IPS DF 6.9 (cell line): ENCODE results near the gene CACNB1.

Experiments used
- DNase-seq: peaks from one replicate; pipeline ENCODE4 v3.0.0-alpha.2; 2013; ENCODE audit warnings: low read depth, low spot score
- H3K27ac ChIP-seq: one replicate; pipeline ENCODE4 v1.5.1; 2013; ENCODE audit warnings: low read length, control low read depth
- H3K27me3 ChIP-seq: 2 replicates; pipeline ENCODE4 v1.6.1; 2013; ENCODE audit warnings: mild to moderate bottlenecking, low read length; ENCODE audit not compliant: control insufficient read depth, insufficient read depth
- H3K36me3 ChIP-seq: 2 replicates; pipeline ENCODE4 v1.6.1; 2013; ENCODE audit warnings: low read length; ENCODE audit not compliant: control insufficient read depth, insufficient read depth
- H3K4me1 ChIP-seq: 2 replicates; pipeline ENCODE4 v1.6.1; 2013; ENCODE audit warnings: low read length; ENCODE audit not compliant: control insufficient read depth, insufficient read depth
- H3K4me3 ChIP-seq: 2 replicates; pipeline ENCODE4 v1.5.1; 2013; ENCODE audit warnings: mild to moderate bottlenecking, low read length
- H3K9me3 ChIP-seq: 2 replicates; pipeline ENCODE4 v1.6.1; 2013; ENCODE audit warnings: low read length, inconsistent platforms; ENCODE audit not compliant: control insufficient read depth, insufficient read depth
- WGBS: extraction: QIAGEN DNeasy Blood & Tissue Kit; methylation state at CpG from one replicate; pipeline ENCODE4 v1.1.7; 2013; ENCODE audit warnings: mixed read lengths, missing lambda C conversion rate; ENCODE audit not compliant: insufficient read length, insufficient coverage; 5-methylcytosine and 5-hydroxymethylcytosine counted together

CACNB1 gene

DNA sequence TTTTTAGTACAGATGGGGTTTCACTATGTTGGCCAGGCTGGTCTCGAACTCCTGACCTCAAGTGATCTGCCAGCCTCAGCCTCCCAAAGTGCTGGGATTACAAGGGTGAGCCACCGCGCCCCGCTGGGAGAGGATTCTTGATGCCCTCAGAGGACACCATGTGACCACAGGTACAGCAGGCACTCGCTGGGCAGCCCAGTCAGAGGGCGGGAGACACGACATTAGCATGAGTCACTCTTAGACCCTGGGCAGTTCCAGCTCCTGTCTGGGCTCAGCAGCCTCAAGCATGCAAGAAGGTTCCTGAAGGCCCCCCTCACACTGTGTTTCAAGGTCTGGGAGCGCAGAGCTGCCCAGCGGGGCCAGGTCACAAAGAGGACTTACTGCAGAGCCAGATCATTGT lies 16.4 kb upstream of the CACNB1 start:
- no CpG with 5 or more reads among the region's 9 CpGs for WGBS
- Histone ChIP-seq H3K4me1 (peaks cover 3% of the 10 kb centered on the region), H3K9me3 (no peaks in the 10 kb centered on the region), H3K27me3 (no peaks in the 10 kb centered on the region), H3K36me3 (no peaks in the 10 kb centered on the region; the same call in 1 of the 2 replicates), H3K4me3 (no peak overlapping the region), H3K27ac (no peak overlapping the region)
- no peak for DNase-seq

DNA sequence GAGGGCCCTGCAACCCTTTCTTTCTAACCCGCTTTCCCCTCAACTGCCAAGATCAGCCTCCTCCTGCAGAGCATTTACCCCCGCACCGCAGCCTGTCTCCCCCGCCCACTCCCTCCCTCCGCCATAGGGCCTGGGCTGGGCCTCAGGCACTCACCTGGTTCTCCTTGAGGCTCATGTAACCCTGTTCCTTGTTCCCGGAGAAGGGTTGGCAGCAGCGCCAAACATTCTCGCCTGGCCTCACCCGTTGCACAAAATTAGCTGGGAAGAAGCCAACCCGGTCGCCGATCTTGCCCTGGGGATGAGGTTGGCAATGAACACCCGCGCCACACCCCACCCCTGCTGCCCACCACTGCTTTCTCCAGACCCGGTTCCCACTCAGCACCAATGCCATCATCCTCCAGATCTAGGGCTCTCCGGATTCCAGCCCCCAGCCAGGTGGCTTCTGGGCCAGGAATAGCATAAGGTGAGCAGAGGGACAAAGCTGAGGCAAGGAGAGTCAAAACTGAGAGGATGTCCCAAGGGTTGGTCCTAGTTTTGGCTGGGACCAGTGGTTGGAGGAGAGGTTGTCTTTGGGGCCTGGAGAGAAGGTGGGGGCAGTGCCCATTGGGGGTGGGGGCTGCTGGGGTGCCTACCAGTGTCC lies 15.5 kb upstream of the CACNB1 start:
- no peak for DNase-seq
- Histone ChIP-seq H3K9me3 (no peaks in the 10 kb centered on the region), H3K4me3 (no peak overlapping the region), H3K27ac (no peak overlapping the region), H3K36me3 (no peaks in the 10 kb centered on the region; the same call in 1 of the 2 replicates), H3K4me1 (peaks cover 7% of the 10 kb centered on the region), H3K27me3 (no peaks in the 10 kb centered on the region)
- WGBS, result no CpG with 5 or more reads among the region's 16 CpGs

DNA sequence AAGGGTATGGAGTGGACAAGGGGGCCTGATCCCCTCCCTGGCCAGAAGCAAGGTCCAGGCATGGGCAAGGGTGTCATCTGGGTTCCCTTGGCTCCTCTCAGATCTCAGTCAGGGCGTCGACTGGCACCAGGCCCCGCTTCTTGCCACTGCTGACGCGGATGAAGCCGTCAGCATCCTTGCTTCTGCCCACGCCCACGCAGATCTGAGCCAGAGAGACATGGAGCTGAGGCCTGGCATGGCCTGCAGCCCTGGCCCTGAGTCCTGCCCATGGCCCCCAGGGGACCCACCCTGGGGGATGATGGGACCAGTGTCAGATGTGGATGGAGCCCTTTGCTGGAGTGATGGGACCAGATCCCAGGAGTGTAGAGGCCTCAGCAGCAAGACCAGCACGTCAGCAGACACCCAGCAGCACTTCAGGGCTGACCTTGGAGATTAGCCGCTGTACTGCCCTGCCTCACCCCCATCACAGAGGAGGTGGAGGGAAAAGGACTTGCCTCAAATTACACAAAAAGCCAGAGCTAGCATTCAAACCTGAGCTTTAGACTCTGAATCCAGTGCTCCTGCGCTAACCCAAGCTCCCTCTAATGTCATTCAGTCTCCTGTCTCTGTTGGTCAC lies 14.8 kb upstream of the CACNB1 start:
- Histone ChIP-seq H3K36me3 (no peaks in the 10 kb centered on the region; the same call in 1 of the 2 replicates), H3K4me3 (no peak overlapping the region), H3K27ac (no peak overlapping the region), H3K4me1 (peaks cover 5% of the 10 kb centered on the region), H3K9me3 (no peaks in the 10 kb centered on the region), H3K27me3 (no peaks in the 10 kb centered on the region)
- no peak for DNase-seq
- WGBS, result no CpG with 5 or more reads among the region's 11 CpGs

DNA sequence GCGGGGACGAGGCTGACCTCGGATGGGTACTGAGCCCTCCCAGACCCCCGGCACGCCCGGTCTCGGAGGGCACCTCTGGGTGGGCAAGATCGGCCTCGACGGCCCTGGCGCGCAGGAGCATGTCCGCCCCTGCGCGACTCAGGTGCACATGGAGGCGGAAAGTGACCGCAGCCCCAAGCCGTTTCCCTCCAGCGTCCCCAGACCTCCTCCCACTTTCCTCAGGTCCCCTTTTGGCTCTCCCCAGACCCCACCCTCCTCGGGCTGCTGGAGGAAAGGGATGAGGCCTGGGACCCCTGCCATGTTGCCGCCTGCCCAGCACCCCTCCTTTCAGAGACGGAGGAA lies 12.6 kb upstream of the CACNB1 start:
- H3K27ac ChIP-seq, result no peak overlapping the region
- H3K36me3 ChIP-seq, result peaks cover under 1% of the 10 kb centered on the region; the same call in 1 of the 2 replicates
- H3K9me3 ChIP-seq, result no peaks in the 10 kb centered on the region
- no CpG with 5 or more reads among the region's 22 CpGs for WGBS
- H3K27me3 ChIP-seq, result no peaks in the 10 kb centered on the region
- no peak for DNase-seq
- H3K4me3 ChIP-seq, result peak overlapping the region; percentile 40; the same call in 1 of the 2 replicates
- peaks cover 6% of the 10 kb centered on the region for H3K4me1 ChIP-seq

DNA sequence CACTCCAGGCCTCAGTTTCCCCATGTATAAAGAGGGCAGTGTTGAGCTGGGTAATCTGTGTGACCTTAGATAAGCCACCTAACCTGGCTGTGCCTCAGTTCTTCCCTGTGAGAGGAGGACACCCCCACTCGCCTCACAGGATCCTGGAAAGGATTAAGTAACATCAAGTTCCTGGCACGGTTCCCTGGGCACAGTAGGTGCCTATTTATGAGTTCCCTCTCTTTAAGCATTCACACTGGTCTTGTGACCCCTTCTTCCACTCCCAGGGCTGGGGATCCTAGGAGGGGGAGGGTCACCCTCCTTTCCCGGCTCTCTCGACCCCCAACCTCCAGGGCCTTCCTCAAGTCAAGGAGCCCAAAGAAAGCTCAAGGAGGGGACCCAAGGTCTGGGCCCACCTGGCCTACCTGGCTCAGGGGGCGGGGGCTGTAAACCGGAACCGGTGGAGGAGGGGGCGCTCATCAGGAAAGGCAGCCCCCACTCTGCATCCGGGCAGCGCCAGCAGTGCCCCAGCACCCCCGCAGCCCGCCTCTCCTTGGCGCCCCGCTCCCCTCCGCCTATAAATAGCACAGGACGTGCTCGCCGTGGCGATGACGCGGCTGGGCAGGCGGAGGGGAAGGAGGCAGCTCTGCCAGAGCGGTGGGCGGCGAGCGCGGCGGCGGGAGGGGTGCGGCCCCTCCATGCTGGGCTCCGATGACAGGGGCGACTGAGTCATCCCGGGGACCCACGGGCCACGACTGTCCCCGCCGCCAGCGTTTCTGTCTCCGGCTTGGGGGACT lies 12.0 kb upstream of the CACNB1 start:
- Histone ChIP-seq H3K9me3 (no peaks in the 10 kb centered on the region), H3K4me1 (peaks cover 6% of the 10 kb centered on the region), H3K27me3 (no peaks in the 10 kb centered on the region), H3K4me3 (peak overlapping the region; percentile 40; the same call in 1 of the 2 replicates), H3K36me3 (peaks cover 6% of the 10 kb centered on the region; the same call in 1 of the 2 replicates), H3K27ac (no peak overlapping the region)
- no CpG with 5 or more reads among the region's 39 CpGs for WGBS
- DNase-seq, result no peak

DNA sequence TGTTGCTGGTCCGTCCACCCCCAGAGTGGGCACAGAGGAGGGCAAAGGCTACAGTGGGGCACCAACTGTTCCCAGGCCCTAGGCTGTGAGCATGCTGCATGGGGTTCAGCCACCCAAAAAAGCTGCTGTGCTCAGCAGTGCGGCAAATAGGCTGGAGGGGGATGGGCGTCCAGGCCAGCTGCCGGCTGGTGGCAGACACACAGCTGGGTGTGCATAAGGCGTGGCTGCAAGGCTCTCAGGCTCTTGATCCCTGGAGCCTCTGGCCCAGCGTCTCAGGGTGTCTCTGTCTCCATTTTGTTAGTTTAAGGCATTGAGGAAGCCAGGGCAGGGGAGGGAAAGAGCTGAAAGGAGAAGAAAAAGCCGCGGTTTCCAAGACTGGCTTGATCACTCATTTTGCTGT lies 11.4 kb upstream of the CACNB1 start:
- H3K4me3 ChIP-seq, result no peak overlapping the region
- WGBS, result no CpG with 5 or more reads among the region's 8 CpGs
- no peak overlapping the region for H3K27ac ChIP-seq
- no peak for DNase-seq
- H3K9me3 ChIP-seq, result no peaks in the 10 kb centered on the region
- no peaks in the 10 kb centered on the region for H3K27me3 ChIP-seq
- peaks cover 6% of the 10 kb centered on the region for H3K4me1 ChIP-seq
- peaks cover 12% of the 10 kb centered on the region for H3K36me3 ChIP-seq

DNA sequence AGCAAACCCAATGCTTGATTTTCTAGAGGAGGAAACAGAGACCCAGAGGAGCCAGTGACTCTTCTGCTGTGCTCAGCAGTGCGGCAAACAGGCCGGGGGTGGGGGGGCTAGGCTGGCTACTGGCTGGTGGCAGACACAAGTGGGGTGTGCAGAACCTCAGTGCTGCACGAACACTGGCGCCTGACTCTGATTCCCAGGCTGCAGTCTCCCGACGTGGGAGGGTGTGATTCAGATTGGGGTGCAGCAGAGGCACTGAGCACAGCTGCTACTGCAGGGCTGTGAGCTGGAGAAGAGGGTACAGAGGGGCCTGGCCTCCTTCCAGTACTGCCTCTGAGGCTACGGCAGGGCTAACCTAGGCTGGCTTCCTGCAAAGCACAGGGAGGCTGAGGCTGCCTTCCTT lies 10.7 kb upstream of the CACNB1 start:
- Histone ChIP-seq H3K27me3 (no peaks in the 10 kb centered on the region), H3K4me3 (no peak overlapping the region), H3K36me3 (peaks cover 18% of the 10 kb centered on the region), H3K9me3 (no peaks in the 10 kb centered on the region), H3K4me1 (peaks cover 6% of the 10 kb centered on the region), H3K27ac (no peak overlapping the region)
- no peak for DNase-seq
- no CpG with 5 or more reads among the region's 7 CpGs for WGBS

DNA sequence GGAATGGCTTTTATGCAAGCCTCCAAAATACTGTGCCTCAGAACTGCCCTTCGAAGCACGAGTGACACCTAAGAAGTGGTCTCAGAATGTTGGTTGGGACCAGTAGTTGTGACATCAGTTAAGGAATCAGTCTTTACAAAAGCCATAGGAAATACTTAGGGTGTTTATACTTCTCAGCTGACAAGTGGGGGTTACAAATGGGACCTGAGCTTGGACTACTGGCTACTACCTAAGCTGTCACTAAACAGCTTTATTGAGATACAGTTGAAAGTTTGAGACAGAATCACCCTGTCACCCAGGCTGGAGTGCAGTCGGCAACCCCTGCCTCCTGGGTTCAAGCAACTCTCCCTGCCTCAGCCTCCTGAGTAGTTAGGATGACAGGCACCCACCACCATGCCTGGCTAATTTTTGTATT lies 7.7 kb upstream of the CACNB1 start:
- WGBS, result no CpG with 5 or more reads among the region's 3 CpGs
- DNase-seq, result no peak
- H3K4me3 ChIP-seq, result no peak overlapping the region
- H3K27me3 ChIP-seq, result no peaks in the 10 kb centered on the region
- no peak overlapping the region for H3K27ac ChIP-seq
- H3K9me3 ChIP-seq, result no peaks in the 10 kb centered on the region
- H3K4me1 ChIP-seq, result peaks cover 5% of the 10 kb centered on the region
- H3K36me3 ChIP-seq, result peaks cover 35% of the 10 kb centered on the region

DNA sequence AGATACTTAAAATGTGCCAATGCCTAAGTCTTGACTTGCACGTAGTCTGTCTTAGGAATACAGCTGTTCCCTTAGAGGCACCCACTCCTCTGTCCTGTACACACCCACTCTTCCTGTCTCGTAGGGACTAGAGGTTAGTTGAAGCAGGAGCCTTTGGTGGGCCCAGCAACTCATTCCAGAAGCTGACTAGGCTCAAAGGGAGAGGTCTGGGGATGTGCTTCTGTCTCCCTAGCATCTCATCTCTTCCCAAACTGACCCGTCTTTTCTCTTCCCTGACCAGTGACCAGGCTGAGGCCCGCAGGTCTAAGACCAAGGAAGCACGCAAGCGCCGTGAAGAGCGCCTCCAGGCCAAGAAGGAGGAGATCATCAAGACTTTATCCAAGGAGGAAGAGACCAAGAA lies 6.8 kb upstream of the CACNB1 start:
- Histone ChIP-seq H3K27ac (no peak overlapping the region), H3K9me3 (no peaks in the 10 kb centered on the region), H3K4me3 (no peak overlapping the region), H3K36me3 (peaks cover 35% of the 10 kb centered on the region), H3K27me3 (no peaks in the 10 kb centered on the region), H3K4me1 (peaks cover 5% of the 10 kb centered on the region)
- DNase-seq, result no peak
- no CpG with 5 or more reads among the region's 8 CpGs for WGBS

DNA sequence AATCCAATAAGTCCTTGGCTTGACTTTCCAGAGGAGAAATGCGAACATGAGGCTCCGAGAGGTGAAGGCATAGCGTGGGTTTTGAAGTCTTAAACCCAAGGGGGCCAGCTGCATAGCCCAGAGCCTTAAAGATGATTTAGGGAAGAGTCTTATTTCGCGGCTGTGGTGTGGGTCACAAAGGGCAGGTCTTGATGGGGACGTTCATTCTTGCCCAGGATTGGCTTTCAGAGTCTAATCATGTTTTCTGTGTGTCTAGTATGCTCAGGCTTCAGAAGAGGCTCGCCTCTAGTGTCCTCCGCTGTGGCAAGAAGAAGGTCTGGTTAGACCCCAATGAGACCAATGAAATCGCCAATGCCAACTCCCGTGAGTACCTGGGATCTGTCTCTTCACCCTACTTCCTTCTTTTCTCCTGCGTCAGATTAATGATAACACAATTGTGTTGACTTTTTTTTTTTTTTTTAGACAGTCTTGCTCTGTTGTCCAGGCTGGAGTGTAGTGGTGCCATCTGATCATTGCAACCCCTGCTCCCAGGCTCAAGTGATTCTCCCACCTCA lies 3.6 kb upstream of the CACNB1 start:
- peaks cover 35% of the 10 kb centered on the region for H3K36me3 ChIP-seq
- peaks cover 2% of the 10 kb centered on the region; the same call in 1 of the 2 replicates for H3K4me1 ChIP-seq
- H3K4me3 ChIP-seq, result peak overlapping the region; percentile 95; the same call in 1 of the 2 replicates
- no peaks in the 10 kb centered on the region for H3K27me3 ChIP-seq
- no CpG with 5 or more reads among the region's 11 CpGs for WGBS
- H3K9me3 ChIP-seq, result no peaks in the 10 kb centered on the region
- DNase-seq, result no peak
- no peak overlapping the region for H3K27ac ChIP-seq
